H1 (cell line): Measurements from ENCODE around the gene PI16. TPM values are rescaled to one million over a fixed set of nuclear protein-coding genes. Genes with fewer than 3 reads are reported as not detected.

Experiments
- CTCF ChIA-PET: fragments of 300-600 bp; sonication (Branson Sonifier 250); formaldehyde crosslinking; loops from one replicate; lab custom pipeline; 2021; ENCODE audit not compliant: partially characterized antibody; lab: Charles Lee
- POLR2A ChIA-PET: fragments of 300-600 bp; sonication (Branson Sonifier 250); formaldehyde crosslinking; loops from one replicate; lab custom pipeline; 2021; ENCODE audit warnings: inconsistent platforms; ENCODE audit not compliant: partially characterized antibody; lab: Charles Lee
- DNase-seq, 2 experiments: peaks; one replicate each; pipeline versions ENCODE4 v3.0.0 to v3.0.0-alpha.2; 2010 to 2022; ENCODE audit warnings: low spot score in 2 of 2, low read depth in 1 of 2, mixed read lengths in 1 of 2
- FAIRE-seq: peaks from 2 replicates; lab custom pipeline; 2011; peaks lifted over from hg19 to GRCh38; lab: Jason Lieb, UNC
- H2AFZ ChIP-seq: 2 replicates; pipeline ENCODE4 v1.8.1; 2012; ENCODE audit warnings: low read length, inconsistent platforms
- H2AK5ac ChIP-seq: 2 replicates; pipeline ENCODE4 v1.6.1; 2013; ENCODE audit warnings: low read depth, low read length
- H2BK120ac ChIP-seq: replicated peaks from 2 replicates; pipeline ENCODE3; 2013; ENCODE audit warnings: low read depth, low read length, inconsistent platforms
- H2BK12ac ChIP-seq: 2 replicates; pipeline ENCODE4 v1.6.1; 2013; ENCODE audit warnings: low read depth, low read length
- H2BK15ac ChIP-seq: 2 replicates; pipeline ENCODE4 v1.6.1; 2013; ENCODE audit warnings: low read length
- H2BK20ac ChIP-seq: 2 replicates; pipeline ENCODE4 v1.6.1; 2013; ENCODE audit warnings: low read length
- H2BK5ac ChIP-seq: 2 replicates; pipeline ENCODE4 v1.6.1; 2013; ENCODE audit warnings: low read depth, low read length
- H3K14ac ChIP-seq: 2 replicates; pipeline ENCODE4 v1.6.1; 2013; ENCODE audit warnings: inconsistent platforms; ENCODE audit not compliant: insufficient read length
- H3K18ac ChIP-seq: 2 replicates; pipeline ENCODE4 v1.6.1; 2013; ENCODE audit warnings: low read length; ENCODE audit errors: extremely low read depth
- H3K23ac ChIP-seq: 2 replicates; pipeline ENCODE4 v1.6.1; 2013; ENCODE audit warnings: inconsistent platforms; ENCODE audit not compliant: insufficient read length
- H3K23me2 ChIP-seq: 2 replicates; pipeline ENCODE4 v1.6.1; 2013; ENCODE audit warnings: low read depth, low read length
- H3K27ac ChIP-seq: 2 replicates; pipeline ENCODE4 v1.6.1; 2011; ENCODE audit warnings: low read depth, low read length, inconsistent platforms
- H3K27me3 ChIP-seq, 4 experiments: replicated peaks in 1 of 4; 1 replicate in 1 of 4; 2 replicates in 3 of 4; pipeline versions ENCODE4 v1.6.1 to v1.8.1; 2011 to 2013; ENCODE audit warnings: low read length in 3 of 4, mild to moderate bottlenecking in 3 of 4, inconsistent platforms in 2 of 4, mixed read lengths in 2 of 4, moderate library complexity in 1 of 4; ENCODE audit not compliant: control insufficient read depth in 3 of 4, insufficient read depth in 3 of 4; ENCODE audit errors: extremely low read depth in 1 of 4
- H3K36me3 ChIP-seq, 4 experiments: 2 replicates each; pipeline versions ENCODE4 v1.6.1 to v1.8.1; 2011 to 2013; ENCODE audit warnings: mild to moderate bottlenecking in 4 of 4, low read length in 3 of 4, moderate library complexity in 2 of 4, control low read depth in 1 of 4, inconsistent platforms in 1 of 4; ENCODE audit not compliant: insufficient read depth in 4 of 4, control insufficient read depth in 2 of 4
- H3K4ac ChIP-seq: replicated peaks from 2 replicates; pipeline ENCODE3; 2013; ENCODE audit warnings: low read length, low read depth, mixed read lengths, inconsistent platforms; ENCODE audit not compliant: insufficient read length
- H3K4me1 ChIP-seq, 4 experiments: replicated peaks in 1 of 4; 1 replicate in 1 of 4; 2 replicates in 3 of 4; pipeline versions ENCODE4 v1.6.1 to v1.8.1; 2011 to 2013; ENCODE audit warnings: low read length in 3 of 4, inconsistent platforms in 2 of 4, mixed read lengths in 1 of 4; ENCODE audit not compliant: insufficient read depth in 4 of 4, control insufficient read depth in 3 of 4
- H3K4me2 ChIP-seq, 2 experiments: 2 replicates each; pipeline versions ENCODE4 v1.6.1 to v1.8.1; 2011 to 2013; ENCODE audit warnings: low read depth in 2 of 2, low read length in 2 of 2, control low read depth in 1 of 2, inconsistent platforms in 1 of 2, mild to moderate bottlenecking in 1 of 2; ENCODE audit not compliant: insufficient read depth in 1 of 2
- H3K4me3 ChIP-seq, 4 experiments: fragments of 200-600, 300-600 bp in 1 of 4; sonication (generic), shearing (Covaris generic), sonication (Bioruptor Twin) in 1 of 4; 2 replicates each; pipeline versions ENCODE4 v1.5.1 to v1.8.1; 2011 to 2016; ENCODE audit warnings: low read length in 4 of 4, low read depth in 3 of 4, control low read depth in 2 of 4, inconsistent platforms in 2 of 4, mild to moderate bottlenecking in 2 of 4, mixed read lengths in 1 of 4, moderate library complexity in 1 of 4; ENCODE audit not compliant: insufficient read depth in 2 of 4; ENCODE audit errors: extremely low read depth in 1 of 4
- H3K56ac ChIP-seq: replicated peaks from 2 replicates; pipeline ENCODE3; 2013; ENCODE audit warnings: low read depth, mild to moderate bottlenecking, mixed read lengths, low read length, inconsistent platforms; ENCODE audit not compliant: insufficient read length
- H3K79me1 ChIP-seq: 2 replicates; pipeline ENCODE4 v1.6.1; 2013; ENCODE audit warnings: low read depth, low read length, control low read depth
- H3K79me2 ChIP-seq, 2 experiments: 2 replicates each; pipeline versions ENCODE4 v1.6.1 to v1.8.1; 2012 to 2013; ENCODE audit warnings: low read length in 2 of 2, mild to moderate bottlenecking in 2 of 2, inconsistent platforms in 1 of 2; ENCODE audit not compliant: insufficient read depth in 2 of 2, control insufficient read depth in 1 of 2
- H3K9ac ChIP-seq, 4 experiments: replicated peaks in 1 of 4; 1 replicate in 1 of 4; 2 replicates in 3 of 4; pipeline versions ENCODE4 v1.6.1 to v1.8.1; 2011 to 2013; ENCODE audit warnings: low read depth in 3 of 4, low read length in 3 of 4, control low read depth in 2 of 4, mild to moderate bottlenecking in 2 of 4, moderate library complexity in 2 of 4, inconsistent platforms in 1 of 4; ENCODE audit errors: extremely low read depth in 1 of 4
- H3K9me3 ChIP-seq, 2 experiments: 2 replicates each; pipeline versions ENCODE4 v1.6.1 to v1.8.1; 2012 to 2013; ENCODE audit warnings: mild to moderate bottlenecking in 2 of 2, moderate library complexity in 2 of 2, control low read depth in 1 of 2, inconsistent platforms in 1 of 2, low read depth in 1 of 2, low read length in 1 of 2, mixed read lengths in 1 of 2; ENCODE audit not compliant: insufficient read depth in 2 of 2
- H4K20me1 ChIP-seq, 2 experiments: replicated peaks in 1 of 2; 2 replicates each; pipeline versions ENCODE3 to v1.8.1; 2011 to 2013; ENCODE audit warnings: inconsistent platforms in 2 of 2, low read length in 2 of 2, mild to moderate bottlenecking in 1 of 2; ENCODE audit not compliant: insufficient read depth in 2 of 2, control insufficient read depth in 1 of 2
- H4K5ac ChIP-seq: 2 replicates; pipeline ENCODE4 v1.6.1; 2013; ENCODE audit warnings: low read length, low read depth, mixed read lengths, inconsistent platforms; ENCODE audit not compliant: insufficient read length
- H4K8ac ChIP-seq: 2 replicates; pipeline ENCODE4 v1.8.0; 2013; ENCODE audit warnings: mild to moderate bottlenecking, moderate library complexity, low read length, inconsistent platforms; ENCODE audit not compliant: insufficient read depth; ENCODE audit errors: extremely low read depth
- H4K91ac ChIP-seq: replicated peaks from 2 replicates; pipeline ENCODE3; 2013; ENCODE audit warnings: low read length, mixed read lengths, inconsistent platforms; ENCODE audit not compliant: insufficient read length
- CHD1 ChIP-seq: IDR thresholded peaks from 2 replicates; pipeline ENCODE4 v1.6.1; 2012; ENCODE audit warnings: low read depth, low read length, improper control_type of control experiment
- KDM1A ChIP-seq: fragments of 200-600, 300-600 bp; sonication (generic); IDR thresholded peaks from 2 replicates; pipeline ENCODE4 v1.7.1; 2016; ENCODE audit warnings: mild to moderate bottlenecking, low read length, borderline replicate concordance
- RAD21 ChIP-seq, 2 experiments: IDR thresholded peaks in 1 of 2; conservative IDR thresholded peaks in 1 of 2; 2 replicates each; pipeline ENCODE4 v1.6.1; 2011; ENCODE audit warnings: low read depth in 2 of 2, low read length in 2 of 2, improper control_type of control experiment in 1 of 2, inconsistent platforms in 1 of 2, mild to moderate bottlenecking in 1 of 2, moderate library complexity in 1 of 2
- SIN3A ChIP-seq, 2 experiments: IDR thresholded peaks in 1 of 2; conservative IDR thresholded peaks in 1 of 2; 2 replicates each; pipeline ENCODE4 v1.6.1; 2011 to 2012; ENCODE audit warnings: low read length in 2 of 2, improper control_type of control experiment in 1 of 2, low read depth in 1 of 2, mild to moderate bottlenecking in 1 of 2
- TEAD4 ChIP-seq: IDR thresholded peaks from 2 replicates; pipeline ENCODE4 v1.6.1; 2012; ENCODE audit warnings: low read depth, low read length, inconsistent platforms, mixed read lengths
- WGBS, 2 experiments: shearing (Covaris generic) in 1 of 2; methylation state at CpG; one replicate each; pipeline versions ENCODE4 v1.1.6 to v1.1.7; 2013 to 2015; ENCODE audit warnings: low lambda C conversion rate in 2 of 2, mixed read lengths in 2 of 2, inconsistent platforms in 1 of 2, low coverage in 1 of 2, missing lambda C conversion rate in 1 of 2; ENCODE audit not compliant: insufficient replicate concordance in 2 of 2, insufficient coverage in 1 of 2, insufficient read length in 1 of 2; ENCODE audit errors: extremely low coverage in 1 of 2, missing lambda C conversion rate in 1 of 2; 5-methylcytosine and 5-hydroxymethylcytosine counted together
- polyA plus RNA-seq, 7 experiments: library from polyadenylated mRNA; depleted of rRNA in 3 of 7; stranded (reverse) in 5 of 7; unstranded in 2 of 7; fragments of >200 nt in 5 of 7; fragments of 200-250 nt in 2 of 7; gene quantifications; 1 replicate in 5 of 7; 2 replicates in 1 of 7; 4 replicates in 1 of 7; pipeline versions ENCODE4 v1.2.1 to v1.2.3, GENCODE V29; 2011 to 2013; ENCODE audit warnings: missing spikeins in 2 of 7, mixed read lengths in 2 of 7
- total RNA-seq: library from RNA; stranded (reverse); fragmentation: NEBNext Ultra II Directional; extraction: Animal tissue kit (Norgen Biotek cat#: 25700); gene quantifications from 2 replicates; pipeline ENCODE4 v1.2.1, GENCODE V29; 2021

The PI16 gene
- total and polyA plus RNA-seq, 2 of the 8 experiments (the other 6 are each of a cell fraction or from before 2014, with no cell fraction given) = 0.05 TPM; not detected in 1

GRCh38 chr6:37013516-37014491 is 59.3 kb downstream of the PI16 start:
- no peaks in the 10 kb centered on the region for H3K79me1 ChIP-seq

More at GRCh38 chr6:37013516-37014491, 59.3 kb downstream of the PI16 start:
- Histone ChIP-seq H3K27ac (no peak overlapping the region), H4K20me1 (no peaks in the 10 kb centered on the region), H3K14ac (no peak overlapping the region), H4K8ac (peak overlapping the region; percentile 94), H3K4me1 (peaks cover 0 to 2% (median 0%) of the 10 kb centered on the region in 4 experiments; a peak in 4 of 7 replicates), H3K9me3 (no peaks in the 10 kb centered on the region), H3K4me3 (no peak overlapping the region), H2BK120ac (no peak overlapping the region), H3K23me2 (no peaks in the 10 kb centered on the region), H2BK20ac (no peak overlapping the region), H3K36me3 (no peaks in the 10 kb centered on the region), H2BK12ac (no peak overlapping the region), H2BK5ac (no peak overlapping the region), H4K5ac (no peak overlapping the region), H3K4me2 (no peak overlapping the region), H2AK5ac (no peak overlapping the region), H3K18ac (no peak overlapping the region), H3K9ac (no peak overlapping the region; a peak in 2 of 7 replicates), H3K4ac (no peak overlapping the region), H3K27me3 (no peaks in the 10 kb centered on the region), H3K56ac (no peak overlapping the region), H3K79me2 (no peaks in the 10 kb centered on the region), H2AFZ (0 out of 2 replicates have a peak overlapping the region, but pooled peaks have one; percentile 58), H4K91ac (no peak overlapping the region), H2BK15ac (no peak overlapping the region), H3K23ac (no peak overlapping the region)
- no peak for DNase-seq
- TF ChIP-seq KDM1A (no peak), SIN3A (conservative IDR thresholded peaks at IDR 0.05 in 1 of 2, IDR thresholded peaks at IDR 0.05 in 1 of 2; ENCODE audit: low read depth in 1 of 2, low read length in 2 of 2) (no peak), RAD21 (IDR thresholded peaks at IDR 0.05 in 1 of 2, conservative IDR thresholded peaks at IDR 0.05 in 1 of 2; ENCODE audit: low read depth in 2 of 2, low read length in 2 of 2) (0 out of 4 replicates have a peak, but pooled peaks of 1 of the 2 experiments have one; percentile 5), CHD1 (no peak), TEAD4 (no peak)
- POLR2A ChIA-PET = interaction anchor here (0.9 to 1.5 kb wide), 2 partner anchors 31 to 103 kb away, joined by 3 to 4 read pairs; no protein-coding TSS in a partner anchor
- CTCF ChIA-PET = interaction anchor here (0.7 to 28.1 kb wide), 7 partner anchors 12 to 248 kb away, joined by 3 to 866 read pairs (median 4); partner anchors contain the start of gene MTCH1
- FAIRE-seq = no peak
- 90% methylated on average over 21 of the region's 21 CpGs; no CpG with 5 or more reads in 1 of the 2 experiments for WGBS, 2 experiments
